Measurements from ENCODE around the gene SPAAR. TPM values are rescaled to one million over a fixed set of nuclear protein-coding genes. Genes with fewer than 3 reads are reported as not detected.

The SPAAR gene
- total RNA-seq, 1 experiment from 2014 or later: not detected

DNA sequence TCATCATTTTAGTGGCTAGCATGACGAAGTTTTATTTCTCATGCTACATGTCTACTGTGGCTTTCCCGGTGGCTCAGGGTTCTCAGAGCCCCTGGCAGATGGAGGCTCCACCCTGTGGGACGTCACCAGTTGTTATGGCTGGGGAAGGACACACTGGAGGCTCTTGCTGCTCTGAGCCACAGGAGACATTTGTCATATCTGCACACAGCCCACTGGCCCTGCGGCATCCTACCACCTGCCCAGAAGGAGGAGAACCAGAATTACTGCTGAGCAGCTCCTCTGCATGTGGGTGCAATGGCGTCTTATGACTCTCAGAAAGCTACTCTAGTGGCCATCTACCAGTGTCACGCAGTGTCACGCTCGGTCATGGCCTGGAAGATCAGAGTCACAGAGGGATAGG, 45.7 kb upstream of the SPAAR start (continued):
- TF ChIP-seq POLR2AphosphoS5 (IDR thresholded peaks at IDR 0.05; ENCODE audit: low read depth, low read length): no peak
- TF ChIP-seq CBX3 (IDR thresholded peaks at IDR 0.05; ENCODE audit: low read depth): no peak
- TF ChIP-seq, protein P1, sequence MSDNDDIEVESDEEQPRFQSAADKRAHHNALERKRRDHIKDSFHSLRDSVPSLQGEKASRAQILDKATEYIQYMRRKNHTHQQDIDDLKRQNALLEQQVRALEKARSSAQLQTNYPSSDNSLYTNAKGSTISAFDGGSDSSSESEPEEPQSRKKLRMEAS (IDR thresholded peaks at IDR 0.05): no peak
- no peak for TF ChIP-seq POLR2A (IDR thresholded peaks at IDR 0.05; ENCODE audit: borderline replicate concordance, extremely low read depth, insufficient read depth, insufficient read length)
- TF ChIP-seq JUND (IDR thresholded peaks at IDR 0.05): no peak
- no peak for TF ChIP-seq YY1 (IDR thresholded peaks at IDR 0.05; ENCODE audit: extremely low read depth, insufficient replicate concordance, low read depth, low read length)

DNA sequence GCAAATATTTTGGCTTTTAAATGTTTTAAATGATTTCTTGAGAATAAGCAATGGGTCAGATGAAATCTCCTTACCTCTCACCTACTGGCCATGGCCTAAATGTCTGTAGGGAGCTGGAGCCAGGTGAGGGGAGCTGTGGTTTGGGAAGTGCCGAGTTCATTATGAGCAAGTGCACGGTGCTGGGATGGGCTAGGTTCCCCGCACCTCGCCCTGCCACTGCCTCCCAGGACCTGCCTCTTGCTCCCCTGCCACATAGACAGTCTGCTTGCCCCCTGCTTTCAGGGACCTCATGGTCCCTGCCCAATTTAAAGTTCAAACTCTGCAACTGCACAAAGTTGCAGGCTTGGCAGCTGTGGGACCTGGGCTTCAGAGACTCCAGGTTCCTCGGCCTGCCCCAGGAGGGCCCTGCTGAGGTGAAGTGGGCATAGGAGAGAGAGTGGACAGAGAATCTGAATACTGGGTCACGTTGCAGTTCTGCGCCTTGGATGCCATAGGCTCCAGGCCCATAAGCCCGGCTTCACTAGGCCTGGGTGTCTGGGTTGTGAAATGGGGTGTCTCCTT, 44.5 kb upstream of the SPAAR start:
- Histone ChIP-seq H3K4me2 (ENCODE audit: low read length) (no peak overlapping the region), H3K9me2 (ENCODE audit: insufficient read depth) (no peaks in the 10 kb centered on the region), H3K36me3 (ENCODE audit: control insufficient read depth in 1 of 2, insufficient read depth in 2 of 2, low read length in 2 of 2) (no peaks in the 10 kb centered on the region), H3K27ac (ENCODE audit: low read depth, low read length) (no peak overlapping the region), H3K79me2 (ENCODE audit: insufficient read depth, low read length) (no peaks in the 10 kb centered on the region), H3K4me3 (replicated peaks in 1 of 2; ENCODE audit: low read depth in 1 of 2, low read length in 2 of 2) (no peak overlapping the region), H3K4me1 (ENCODE audit: control insufficient read depth in 1 of 2, insufficient read depth in 2 of 2, low read length in 2 of 2) (no peaks in the 10 kb centered on the region), H3K9ac (ENCODE audit: low read length) (no peak overlapping the region), H4K20me1 (ENCODE audit: insufficient read depth) (no peaks in the 10 kb centered on the region), H2AFZ (ENCODE audit: low read depth, low read length, poor library complexity, severe bottlenecking) (no peak overlapping the region), H3K9me3 (ENCODE audit: control insufficient read depth in 1 of 2, insufficient read depth in 1 of 2, low read depth in 1 of 2, low read length in 2 of 2) (no peaks in the 10 kb centered on the region), H3K27me3 (ENCODE audit: insufficient read depth, low read length) (peaks cover 3% of the 10 kb centered on the region; the same call in 1 of the 2 replicates)
- BruUV-seq (replicated peaks): no TSS peak
- DNase-seq (ENCODE audit: low read depth, low spot score) (no peak), ATAC-seq (no peak)
- intact Hi-C loops (cut with micrococcal nuclease): no loop called here
- TF ChIP-seq CBX3 (IDR thresholded peaks at IDR 0.05; ENCODE audit: low read depth) (no peak), POLR2A (IDR thresholded peaks at IDR 0.05; ENCODE audit: borderline replicate concordance, extremely low read depth, insufficient read depth, insufficient read length) (no peak), EZH2phosphoT487 (IDR thresholded peaks at IDR 0.05; ENCODE audit: borderline replicate concordance) (no peak), SRF (IDR thresholded peaks at IDR 0.05; ENCODE audit: low read depth) (no peak), POLR2AphosphoS5 (IDR thresholded peaks at IDR 0.05; ENCODE audit: low read depth, low read length) (no peak), RAD21 (IDR thresholded peaks at IDR 0.05; ENCODE audit: low read depth) (no peak), ZFX (IDR thresholded peaks at IDR 0.05) (no peak), EZH2 (IDR thresholded peaks at IDR 0.05) (no peak), TCF7L2 (IDR thresholded peaks at IDR 0.05; ENCODE audit: borderline replicate concordance, extremely low read depth, insufficient read depth, insufficient read length) (no peak)
- TF ChIP-seq, protein P1 (IDR thresholded peaks at IDR 0.05): no peak
- TF ChIP-seq, protein P2, sequence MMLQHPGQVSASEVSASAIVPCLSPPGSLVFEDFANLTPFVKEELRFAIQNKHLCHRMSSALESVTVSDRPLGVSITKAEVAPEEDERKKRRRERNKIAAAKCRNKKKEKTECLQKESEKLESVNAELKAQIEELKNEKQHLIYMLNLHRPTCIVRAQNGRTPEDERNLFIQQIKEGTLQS (IDR thresholded peaks at IDR 0.05): no peak
- TF ChIP-seq, protein P3, sequence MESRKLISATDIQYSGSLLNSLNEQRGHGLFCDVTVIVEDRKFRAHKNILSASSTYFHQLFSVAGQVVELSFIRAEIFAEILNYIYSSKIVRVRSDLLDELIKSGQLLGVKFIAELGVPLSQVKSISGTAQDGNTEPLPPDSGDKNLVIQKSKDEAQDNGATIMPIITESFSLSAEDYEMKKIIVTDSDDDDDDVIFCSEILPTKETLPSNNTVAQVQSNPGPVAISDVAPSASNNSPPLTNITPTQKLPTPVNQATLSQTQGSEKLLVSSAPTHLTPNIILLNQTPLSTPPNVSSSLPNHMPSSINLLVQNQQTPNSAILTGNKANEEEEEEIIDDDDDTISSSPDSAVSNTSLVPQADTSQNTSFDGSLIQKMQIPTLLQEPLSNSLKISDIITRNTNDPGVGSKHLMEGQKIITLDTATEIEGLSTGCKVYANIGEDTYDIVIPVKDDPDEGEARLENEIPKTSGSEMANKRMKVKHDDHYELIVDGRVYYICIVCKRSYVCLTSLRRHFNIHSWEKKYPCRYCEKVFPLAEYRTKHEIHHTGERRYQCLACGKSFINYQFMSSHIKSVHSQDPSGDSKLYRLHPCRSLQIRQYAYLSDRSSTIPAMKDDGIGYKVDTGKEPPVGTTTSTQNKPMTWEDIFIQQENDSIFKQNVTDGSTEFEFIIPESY (IDR thresholded peaks at IDR 0.05; ENCODE audit: extremely low read depth, insufficient replicate concordance, low read length): no peak
- ChIA-PET CTCF (no interaction called here), RAD21 (ENCODE audit: low non-redundant PET in 1 of 2, low total read pairs in 2 of 2, uncharacterized antibody in 2 of 2, unreplicated experiment in 2 of 2) (no interaction called here), POLR2A (no interaction called here)
